DND-41 (cell line): ENCODE results near the gene SENP6.
"Not testable (repeated sequence)": the region's sequence is repeated elsewhere in the genome, so short reads cannot be mapped to it uniquely, and the experiment has no call there.

Experiments used
- EZH2 ChIP-seq: IDR thresholded peaks from 3 replicates; pipeline ENCODE4 v1.6.1; 2012; ENCODE audit warnings: borderline replicate concordance, low read depth, mild to moderate bottlenecking, moderate library complexity, low read length, inconsistent platforms; ENCODE audit not compliant: severe bottlenecking
- TF ChIP-seq, protein P1 (sequence below): IDR thresholded peaks from 2 replicates; pipeline ENCODE4 v1.5.1; 2012; ENCODE audit warnings: borderline replicate concordance, low read length, moderate library complexity, mild to moderate bottlenecking; ENCODE audit not compliant: poor library complexity, severe bottlenecking; ENCODE audit errors: extremely low read depth

DNA sequence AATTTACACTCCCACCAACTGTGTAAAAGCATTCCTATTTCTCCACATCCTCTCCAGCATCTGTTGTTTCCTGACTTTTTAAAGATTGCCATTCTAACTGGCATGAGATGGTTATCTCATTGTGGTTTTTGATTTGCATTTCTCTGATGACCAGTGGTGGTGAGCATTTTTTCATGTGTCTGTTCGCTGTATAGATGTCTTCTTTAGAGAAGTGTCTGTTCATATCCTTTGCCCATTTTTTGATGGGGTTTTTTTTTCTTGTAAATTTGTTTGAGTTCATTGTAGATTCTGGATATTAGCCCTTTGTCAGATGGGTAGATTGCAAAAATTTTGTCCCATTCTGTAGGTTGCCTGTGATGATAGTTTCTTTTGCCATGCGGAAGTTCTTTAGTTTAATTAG is 81.3 kb downstream of the SENP6 start:
- TF ChIP-seq, protein P1, sequence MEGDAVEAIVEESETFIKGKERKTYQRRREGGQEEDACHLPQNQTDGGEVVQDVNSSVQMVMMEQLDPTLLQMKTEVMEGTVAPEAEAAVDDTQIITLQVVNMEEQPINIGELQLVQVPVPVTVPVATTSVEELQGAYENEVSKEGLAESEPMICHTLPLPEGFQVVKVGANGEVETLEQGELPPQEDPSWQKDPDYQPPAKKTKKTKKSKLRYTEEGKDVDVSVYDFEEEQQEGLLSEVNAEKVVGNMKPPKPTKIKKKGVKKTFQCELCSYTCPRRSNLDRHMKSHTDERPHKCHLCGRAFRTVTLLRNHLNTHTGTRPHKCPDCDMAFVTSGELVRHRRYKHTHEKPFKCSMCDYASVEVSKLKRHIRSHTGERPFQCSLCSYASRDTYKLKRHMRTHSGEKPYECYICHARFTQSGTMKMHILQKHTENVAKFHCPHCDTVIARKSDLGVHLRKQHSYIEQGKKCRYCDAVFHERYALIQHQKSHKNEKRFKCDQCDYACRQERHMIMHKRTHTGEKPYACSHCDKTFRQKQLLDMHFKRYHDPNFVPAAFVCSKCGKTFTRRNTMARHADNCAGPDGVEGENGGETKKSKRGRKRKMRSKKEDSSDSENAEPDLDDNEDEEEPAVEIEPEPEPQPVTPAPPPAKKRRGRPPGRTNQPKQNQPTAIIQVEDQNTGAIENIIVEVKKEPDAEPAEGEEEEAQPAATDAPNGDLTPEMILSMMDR = not testable (repeated sequence)
- TF ChIP-seq EZH2 = not testable (repeated sequence)
